H1 (cell line): ENCODE measurements around the gene KCTD10.

Experiments
- CHD2 ChIP-seq: IDR thresholded peaks from 2 replicates; pipeline ENCODE4 v1.6.1; 2012; ENCODE audit warnings: low read length, improper control_type of control experiment
- CREB1 ChIP-seq: IDR thresholded peaks from 2 replicates; pipeline ENCODE4 v1.6.1; 2012; ENCODE audit warnings: inconsistent platforms
- CTCF ChIP-seq, 3 experiments: IDR thresholded peaks; 1 replicate in 2 of 3; 2 replicates in 1 of 3; pipeline versions ENCODE4 v1.5.1 to v1.6.1; 2011; ENCODE audit warnings: low read length in 3 of 3, mild to moderate bottlenecking in 3 of 3, inconsistent platforms in 2 of 3, low read depth in 1 of 3, moderate library complexity in 1 of 3; ENCODE audit not compliant: insufficient read depth in 1 of 3; ENCODE audit errors: control extremely low read depth in 1 of 3
- EGR1 ChIP-seq: IDR thresholded peaks from 2 replicates; pipeline ENCODE4 v1.6.1; 2011; ENCODE audit warnings: low read depth, low read length, borderline replicate concordance
- EZH2 ChIP-seq: fragments of 200-600 bp; sonication (generic); IDR thresholded peaks from 2 replicates; pipeline ENCODE4 v1.7.1; 2012; ENCODE audit warnings: low read depth, mild to moderate bottlenecking, moderate library complexity, low read length, inconsistent platforms; ENCODE audit not compliant: severe bottlenecking
- POLR2AphosphoS5 ChIP-seq: IDR thresholded peaks from 2 replicates; pipeline ENCODE4 v1.6.1; 2011; ENCODE audit warnings: low read depth, low read length
- SUZ12 ChIP-seq: fragments of 200-600 bp; sonication (generic); IDR thresholded peaks from 2 replicates; pipeline ENCODE4 v1.6.1; 2012; ENCODE audit warnings: mild to moderate bottlenecking, inconsistent platforms, low read length, moderate library complexity, mixed read lengths
- TAF1 ChIP-seq: IDR thresholded peaks from 2 replicates; pipeline ENCODE4 v1.6.1; 2011; ENCODE audit warnings: mild to moderate bottlenecking, low read depth, low read length
- ZNF274 ChIP-seq: IDR thresholded peaks from 2 replicates; pipeline ENCODE4 v1.7.0; 2012; ENCODE audit warnings: low read length, borderline replicate concordance; ENCODE audit errors: extremely low read depth

GRCh38 chr12:109525279-109525585 is 48.1 kb upstream of the KCTD10 start:
- TF ChIP-seq CREB1 (no peak), POLR2AphosphoS5 (no peak), CHD2 (no peak), SUZ12 (no peak), TAF1 (no peak), CTCF (IDR thresholded peaks at IDR 0.05; ENCODE audit: control extremely low read depth in 1 of 3, insufficient read depth in 1 of 3, low read depth in 1 of 3, low read length in 3 of 3) (no peak), ZNF274 (no peak), EGR1 (no peak), EZH2 (no peak)
